Forelimb muscle (tissue), 1 donor: ENCODE data around the gene KPNA3. TPM values are rescaled to one million over a fixed set of nuclear protein-coding genes. Genes with fewer than 3 reads are reported as not detected.
"Not testable (repeated sequence)": the region's sequence is repeated elsewhere in the genome, so short reads cannot be mapped to it uniquely, and the experiment has no call there.

ENCODE experiments used
- DNase-seq: peaks from one replicate; pipeline ENCODE4 v3.0.0-alpha.2; 2013; ENCODE audit warnings: low read depth
- polyA plus RNA-seq: library from polyadenylated mRNA; unstranded; fragments of 120-200 nt; gene quantifications from one replicate; pipeline ENCODE4 v1.2.1, GENCODE V29; 2013; ENCODE audit not compliant: insufficient read length

Gene KPNA3
- polyA plus RNA-seq, 1 donor, result 40.0 TPM

- no peak for DNase-seq
Observed at GRCh38 chr13:49807681-49808080, 15.2 kb upstream of the KPNA3 start.

- DNase-seq, result no peak
Observed at GRCh38 chr13:49806126-49806536, 13.6 kb upstream of the KPNA3 start.

DNA sequence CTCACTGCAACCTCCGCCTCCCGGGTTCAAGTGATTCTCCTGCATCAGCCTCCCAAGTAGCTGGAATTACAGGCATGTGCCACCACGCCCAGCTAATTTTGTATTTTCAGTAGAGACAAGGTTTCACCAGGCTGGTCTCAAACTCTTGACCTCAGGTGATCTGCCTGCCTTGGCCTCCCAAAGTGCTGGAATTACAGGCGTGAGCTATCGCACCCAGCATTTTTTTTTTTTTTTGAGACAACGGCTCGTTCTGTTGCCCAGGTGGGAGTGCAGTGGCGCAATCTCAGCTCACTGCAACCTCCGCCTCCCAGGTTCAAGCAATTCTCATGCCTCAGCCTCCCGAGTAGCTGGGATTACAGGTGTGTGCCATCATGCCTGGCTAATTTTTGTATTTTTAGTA, 10.6 kb upstream of the KPNA3 start:
- DNase-seq, result not testable (repeated sequence)

DNA sequence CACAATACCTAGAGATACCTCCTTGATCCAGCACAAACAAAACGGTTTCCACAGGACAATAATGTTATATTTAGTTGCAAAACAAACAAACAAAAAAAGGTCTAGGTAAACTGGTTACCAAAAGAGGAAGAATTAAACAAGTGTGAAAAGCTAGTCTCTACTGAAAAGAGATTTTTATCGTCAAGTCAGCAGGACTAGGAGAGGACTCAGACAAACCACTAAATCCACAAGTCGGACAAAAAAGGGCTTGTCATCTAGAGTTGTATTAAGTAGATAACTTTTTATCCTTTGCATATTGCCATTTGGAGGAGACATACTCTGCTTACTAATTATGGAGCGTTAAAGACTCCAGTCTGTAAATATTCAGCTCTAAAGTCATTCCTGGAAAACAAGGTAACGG, 9.9 kb upstream of the KPNA3 start:
- DNase-seq, result no peak

DNA sequence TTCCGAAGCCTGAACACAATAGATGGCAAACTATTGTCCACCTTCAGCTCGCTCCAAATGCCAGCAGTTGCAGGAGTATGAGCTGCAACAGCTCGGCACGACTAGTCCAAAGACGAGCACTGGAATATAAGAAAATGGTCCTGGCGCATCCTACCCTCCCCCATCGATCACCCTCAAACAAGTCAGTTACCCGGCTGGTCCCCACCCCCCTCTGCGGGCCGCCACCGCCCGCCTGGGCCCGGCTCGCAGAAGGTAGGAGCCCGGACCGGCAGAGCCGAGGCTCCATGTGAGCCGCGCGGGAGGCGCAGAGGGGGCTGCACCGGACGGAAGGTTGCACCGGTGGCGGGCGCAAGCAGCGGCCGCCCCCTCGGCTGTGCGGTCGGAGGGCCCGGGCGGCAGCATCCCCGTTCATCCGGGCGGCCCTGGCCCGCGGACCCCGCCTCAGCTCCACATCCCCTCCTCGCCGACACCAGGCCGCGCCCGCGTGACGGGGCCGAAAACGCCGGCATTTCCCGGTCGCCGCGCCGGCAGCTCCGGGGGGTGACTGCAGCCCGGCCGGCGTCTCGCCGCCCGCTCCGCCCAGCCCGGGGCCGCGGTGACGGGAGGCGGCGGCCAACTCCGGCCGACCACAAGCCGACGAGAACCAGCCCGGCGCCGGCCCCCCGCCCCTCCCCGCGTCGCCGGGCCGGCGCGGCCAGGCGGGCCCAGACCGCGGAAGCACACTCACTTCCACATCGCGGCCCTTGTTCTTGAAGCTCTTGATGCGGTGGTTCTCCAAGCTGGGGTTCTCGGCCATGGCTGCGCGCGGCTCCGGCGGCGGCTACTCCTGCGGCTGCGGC, 552 bp downstream of the KPNA3 start:
- DNase-seq, result no peak

DNA sequence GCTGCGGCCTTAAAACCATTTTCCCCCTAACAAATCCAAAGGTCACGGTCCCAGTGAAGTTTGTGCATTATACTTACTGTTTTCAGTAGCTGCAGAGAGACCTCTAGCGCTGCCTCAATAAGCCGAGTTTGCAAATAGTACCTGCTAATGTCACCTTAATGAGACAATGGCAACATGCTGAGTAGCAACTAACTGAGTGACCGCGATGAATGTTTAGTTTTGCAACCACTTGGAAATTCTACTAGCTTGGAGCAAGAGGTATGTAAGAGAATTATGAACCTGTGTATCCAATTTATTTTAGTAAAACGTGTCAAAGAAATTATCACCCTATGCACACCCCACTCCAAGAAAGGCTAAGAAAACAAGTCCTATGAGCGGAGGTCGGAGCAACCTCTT, 1.2 kb downstream of the KPNA3 start:
- no peak for DNase-seq

DNA sequence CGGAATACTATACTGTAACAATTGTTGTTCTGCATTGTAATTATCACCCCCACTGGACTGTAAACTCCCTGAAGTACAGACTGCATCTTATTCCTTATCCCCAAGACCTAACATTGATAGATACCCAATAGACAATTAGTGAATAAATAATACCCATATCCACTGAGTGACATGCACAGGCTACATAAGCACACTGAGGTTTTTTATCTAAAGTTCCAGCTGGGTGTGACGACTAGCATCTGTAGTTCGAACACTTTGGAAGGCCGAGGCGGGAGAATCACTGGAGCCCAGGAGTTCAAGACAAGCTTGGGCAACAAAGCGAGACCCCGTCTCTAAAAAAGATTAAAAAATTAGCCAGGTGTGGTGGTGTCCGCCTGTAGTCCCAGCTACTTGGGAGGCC, 2.5 kb downstream of the KPNA3 start:
- no peak for DNase-seq

DNA sequence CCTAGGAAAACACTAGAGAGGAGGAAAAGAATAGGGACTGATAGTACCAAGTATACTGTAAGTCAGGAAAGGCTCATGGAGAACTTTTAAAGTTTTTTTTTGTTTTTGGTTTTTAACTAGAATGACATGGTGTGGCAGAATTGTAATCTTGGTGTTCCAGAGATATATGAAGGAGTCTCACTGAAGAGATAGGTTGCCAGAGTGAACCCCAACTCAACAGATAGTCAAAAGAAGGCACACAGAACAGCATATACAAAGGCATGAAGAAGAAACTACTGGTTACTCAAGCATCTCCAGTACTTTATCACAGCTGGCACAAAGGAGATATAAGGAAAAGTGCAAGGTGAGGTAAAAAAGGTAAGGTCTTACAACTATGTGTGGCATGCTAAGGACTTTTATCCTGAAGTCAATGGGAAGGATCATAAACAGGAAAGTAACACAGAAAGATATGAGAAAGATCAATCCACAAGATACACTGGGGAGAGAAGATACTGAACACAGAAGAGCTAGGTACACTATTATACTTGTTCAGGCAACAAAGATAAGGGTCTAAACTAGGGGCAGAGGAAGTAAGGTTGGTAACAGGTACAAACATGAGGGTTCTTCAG, 6.0 kb downstream of the KPNA3 start:
- no peak for DNase-seq

GRCh38 chr13:49784886-49785570, 7.5 kb downstream of the KPNA3 start:
- no peak for DNase-seq

DNA sequence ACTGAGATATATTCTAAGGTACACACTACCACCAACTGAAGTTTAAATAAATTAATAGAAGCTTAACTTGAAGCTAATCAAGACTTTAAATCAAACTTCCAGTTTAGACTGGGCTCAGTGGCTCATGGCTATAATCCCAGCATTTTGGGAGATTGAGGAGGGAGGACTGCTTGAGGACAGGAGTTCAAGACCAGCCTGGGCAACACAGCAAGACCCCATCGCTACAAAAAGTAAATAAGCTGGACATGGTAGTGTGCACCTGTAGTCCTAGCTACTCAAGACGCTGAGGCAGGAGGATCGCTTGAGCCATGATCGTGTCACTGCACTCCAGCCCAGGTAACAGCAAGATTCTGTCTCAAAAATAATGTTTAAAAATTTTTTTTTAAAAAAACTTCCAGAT, 8.6 kb downstream of the KPNA3 start:
- DNase-seq, result no peak

DNA sequence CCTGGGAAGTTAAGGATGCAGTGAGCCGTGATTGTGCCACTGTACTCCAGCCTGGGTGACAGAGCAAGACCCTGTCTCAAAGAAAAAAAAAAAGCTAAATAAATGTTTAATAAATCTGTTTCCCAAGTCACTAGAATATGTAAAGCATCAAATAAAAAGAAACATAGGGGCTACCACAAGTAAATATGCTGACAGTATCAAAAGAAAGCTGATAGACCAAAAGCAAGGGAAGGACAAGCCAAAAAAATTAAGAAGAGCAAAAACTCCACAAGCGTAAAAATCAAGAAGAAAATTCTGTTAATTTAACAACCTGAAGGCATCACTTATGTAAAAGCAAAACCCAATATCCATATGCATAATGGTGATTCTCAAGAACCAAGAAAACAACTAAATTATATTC, 9.7 kb downstream of the KPNA3 start:
- DNase-seq, result no peak

- no peak for DNase-seq
Observed at GRCh38 chr13:49781806-49782205, 10.7 kb downstream of the KPNA3 start.

DNA sequence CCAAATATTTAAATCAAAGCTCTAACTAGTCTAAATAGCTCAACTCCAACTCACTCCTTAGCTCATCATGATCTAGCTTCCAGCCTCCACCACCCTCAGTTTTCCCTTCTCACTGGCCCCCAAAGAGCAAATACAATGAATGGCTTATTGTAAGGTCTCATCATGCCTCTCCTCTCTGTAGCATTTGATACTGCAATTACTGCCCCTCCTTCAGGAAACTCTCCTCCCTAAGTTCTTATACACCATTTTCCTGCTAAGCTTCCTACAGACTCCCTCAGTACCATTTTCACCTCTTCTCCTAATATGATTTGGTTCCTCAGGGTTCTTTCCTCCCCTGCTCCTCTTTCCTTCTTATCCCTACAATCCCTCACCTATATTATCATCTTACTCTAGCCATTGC, 12.8 kb downstream of the KPNA3 start:
- DNase-seq, result no peak

GRCh38 chr13:49777746-49778614, 14.5 kb downstream of the KPNA3 start:
- DNase-seq, result no peak

DNA sequence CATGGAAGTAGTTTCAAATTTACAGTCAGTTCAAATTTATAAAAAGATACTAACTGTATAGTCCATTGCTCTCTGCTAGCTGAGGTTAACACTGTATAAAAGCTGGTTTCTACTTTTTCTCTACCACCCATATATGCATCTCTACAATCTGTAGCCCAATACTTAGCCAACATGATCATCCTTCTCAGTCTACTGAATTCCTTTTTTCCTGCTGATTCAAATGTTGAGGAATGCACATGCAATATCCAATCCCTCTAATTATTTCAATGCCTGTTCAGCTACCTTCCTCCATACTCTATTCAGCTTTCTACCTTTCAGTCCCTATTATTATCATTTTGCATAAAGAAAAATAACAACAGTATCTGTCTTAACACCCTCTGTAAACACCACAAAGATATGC, 15.6 kb downstream of the KPNA3 start:
- DNase-seq, result no peak

GRCh38 chr13:49774376-49775005, 18.0 kb downstream of the KPNA3 start:
- no peak for DNase-seq

GRCh38 chr13:49772828-49773227, 19.7 kb downstream of the KPNA3 start:
- DNase-seq, result no peak

GRCh38 chr13:49761811-49762210, 30.7 kb downstream of the KPNA3 start:
- not testable (repeated sequence) for DNase-seq

- no peak for DNase-seq
Observed at GRCh38 chr13:49760558-49760957, 31.9 kb downstream of the KPNA3 start.

DNA sequence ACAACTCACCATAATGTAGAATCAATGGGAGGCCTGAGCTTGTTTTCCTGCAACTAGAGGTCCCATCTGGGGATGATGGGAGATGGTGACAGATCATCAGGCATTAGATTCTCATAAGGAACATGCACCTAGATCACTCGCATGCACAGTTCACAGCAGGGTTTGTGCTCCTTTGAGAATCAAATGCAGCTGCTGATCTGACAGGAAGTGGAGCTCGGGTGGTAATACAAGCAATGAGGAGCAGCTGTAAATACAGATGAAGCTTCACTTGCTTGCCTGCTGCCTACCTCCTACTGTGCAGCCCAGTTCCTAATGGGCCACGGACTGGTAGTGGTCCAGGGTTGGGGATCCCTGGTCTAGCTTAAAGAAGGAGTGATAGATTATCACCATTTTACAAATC, 33.0 kb downstream of the KPNA3 start:
- DNase-seq, result no peak

DNA sequence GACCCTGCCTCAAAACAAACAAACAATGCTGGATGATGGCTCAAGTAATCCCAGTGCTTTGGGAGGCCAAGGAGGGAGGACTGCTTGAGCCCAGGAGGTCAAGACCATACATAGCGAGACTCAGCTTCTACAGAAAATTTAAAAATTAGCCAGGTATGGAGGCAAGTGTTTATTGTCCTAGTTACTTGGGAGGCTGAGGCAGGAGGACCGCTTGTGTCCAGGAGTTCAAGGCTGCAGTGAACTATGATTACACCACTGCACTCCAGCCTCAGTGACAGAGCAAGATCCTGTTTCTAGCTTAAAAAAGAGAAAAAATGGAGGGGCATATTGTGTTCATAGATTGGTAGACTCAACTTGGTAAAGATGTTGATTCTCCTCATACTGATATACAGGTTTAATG, 36.2 kb downstream of the KPNA3 start:
- DNase-seq, result no peak
